ENCODE data around the gene MAP2K3. TPM values are rescaled to one million over a fixed set of nuclear protein-coding genes. Genes with fewer than 3 reads are reported as not detected.

MAP2K3 gene
- total RNA-seq, 1 donor from 2014 or later, result 36.2 TPM

- no peak overlapping the region for H3K27ac Mint-ChIP-seq (ENCODE audit: unreplicated experiment)
- no peak for TF ChIP-seq CTCF (IDR thresholded peaks at IDR 0.05)
- H3K9me3 Mint-ChIP-seq (ENCODE audit: unreplicated experiment), result no peaks in the 10 kb centered on the region
- no peak for DNase-seq (ENCODE audit: extremely low spot score, unreplicated experiment)
- no peaks in the 10 kb centered on the region for H3K36me3 Mint-ChIP-seq (ENCODE audit: unreplicated experiment)
- no peaks in the 10 kb centered on the region for H3K27me3 Mint-ChIP-seq (ENCODE audit: unreplicated experiment)
- H3K4me3 Mint-ChIP-seq (ENCODE audit: unreplicated experiment), result no peak overlapping the region
- peaks cover 10% of the 10 kb centered on the region for H3K4me1 Mint-ChIP-seq (ENCODE audit: unreplicated experiment)
Measured at GRCh38 chr17:21241564-21241963, 42.9 kb upstream of the MAP2K3 start.

- no peak for TF ChIP-seq CTCF (IDR thresholded peaks at IDR 0.05)
- H3K9me3 Mint-ChIP-seq (ENCODE audit: unreplicated experiment), result no peaks in the 10 kb centered on the region
Measured at GRCh38 chr17:21242026-21242697, 42.3 kb upstream of the MAP2K3 start.

DNA sequence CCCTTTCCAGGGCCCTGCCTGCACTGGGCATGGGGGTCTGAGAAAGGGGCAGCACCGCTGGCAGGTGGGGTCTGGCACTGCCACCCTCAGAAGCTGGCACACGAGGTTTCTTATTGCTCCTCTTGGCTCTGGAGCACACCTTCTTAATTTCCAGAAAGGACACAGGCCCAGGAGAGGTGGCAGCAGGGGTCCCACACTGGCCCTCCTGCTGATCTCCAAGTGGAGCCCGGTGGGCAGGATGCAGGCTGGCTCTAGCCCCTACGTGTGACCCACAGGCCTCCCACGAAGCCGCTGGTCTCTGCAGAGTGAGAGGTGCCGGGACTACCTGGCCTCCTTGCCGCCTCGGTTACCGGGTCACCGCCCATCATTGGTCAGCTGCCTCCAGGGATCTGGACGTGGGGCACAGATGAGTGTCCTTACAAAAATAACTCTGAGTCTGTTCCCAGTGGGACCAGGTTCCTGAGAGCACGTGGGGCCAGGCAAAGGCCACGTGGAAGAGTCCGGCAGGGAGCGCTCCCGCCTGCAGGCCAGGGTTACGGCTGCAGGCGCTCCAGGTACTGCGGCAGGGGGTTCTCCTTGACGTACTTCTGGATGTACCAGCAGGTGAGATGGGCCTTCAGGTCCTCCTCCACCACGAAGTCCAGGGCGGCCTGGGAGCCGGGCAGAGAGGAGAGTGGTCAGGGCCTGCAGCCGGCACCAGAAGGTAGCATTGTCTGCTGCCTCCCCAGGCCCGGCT lies 41.6 kb upstream of the MAP2K3 start:
- DNase-seq (ENCODE audit: extremely low spot score, unreplicated experiment), result no peak
- no peak overlapping the region for H3K4me3 Mint-ChIP-seq (ENCODE audit: unreplicated experiment)
- TF ChIP-seq CTCF (IDR thresholded peaks at IDR 0.05), result no peak

More at GRCh38 chr17:21242026-21242697, 42.3 kb upstream of the MAP2K3 start:
- Mint-ChIP-seq H3K27ac (ENCODE audit: unreplicated experiment) (no peak overlapping the region), H3K27me3 (ENCODE audit: unreplicated experiment) (no peaks in the 10 kb centered on the region), H3K4me3 (ENCODE audit: unreplicated experiment) (no peak overlapping the region), H3K4me1 (ENCODE audit: unreplicated experiment) (peaks cover 10% of the 10 kb centered on the region), H3K36me3 (ENCODE audit: unreplicated experiment) (no peaks in the 10 kb centered on the region)
- no peak for DNase-seq (ENCODE audit: extremely low spot score, unreplicated experiment)

GRCh38 chr17:21243516-21244303 lies 40.8 kb upstream of the MAP2K3 start:
- H3K27me3 Mint-ChIP-seq (ENCODE audit: unreplicated experiment), result no peaks in the 10 kb centered on the region
- no peaks in the 10 kb centered on the region for H3K36me3 Mint-ChIP-seq (ENCODE audit: unreplicated experiment)
- H3K9me3 Mint-ChIP-seq (ENCODE audit: unreplicated experiment), result no peaks in the 10 kb centered on the region

More for the DNA sequence above, 41.6 kb upstream of the MAP2K3 start:
- Mint-ChIP-seq H3K27ac (ENCODE audit: unreplicated experiment) (no peak overlapping the region), H3K27me3 (ENCODE audit: unreplicated experiment) (no peaks in the 10 kb centered on the region), H3K4me1 (ENCODE audit: unreplicated experiment) (peaks cover 10% of the 10 kb centered on the region), H3K9me3 (ENCODE audit: unreplicated experiment) (no peaks in the 10 kb centered on the region), H3K36me3 (ENCODE audit: unreplicated experiment) (no peaks in the 10 kb centered on the region)

More at GRCh38 chr17:21243516-21244303, 40.8 kb upstream of the MAP2K3 start:
- no peak for DNase-seq (ENCODE audit: extremely low spot score, unreplicated experiment)
- H3K4me3 Mint-ChIP-seq (ENCODE audit: unreplicated experiment), result no peak overlapping the region
- H3K27ac Mint-ChIP-seq (ENCODE audit: unreplicated experiment), result no peak overlapping the region
- H3K4me1 Mint-ChIP-seq (ENCODE audit: unreplicated experiment), result peaks cover 10% of the 10 kb centered on the region
- no peak for TF ChIP-seq CTCF (IDR thresholded peaks at IDR 0.05)

Measured in osteocyte (in vitro differentiated cells).